Activated T-helper 1 cell treated with anti-CD3 and anti-CD28 coated beads, Interleukin-12 subunit alpha, Interleukin-12 subunit beta, Interleukin-2, Interleukin-4 antibody, amounts not matched to agents 30 ng/mL and 10 ng/mL and 1 ng/mL, durations not matched to agents 14 hours and 24 hours and 36 hours (primary cell): ENCODE data around the gene WNT5B. TPM values are rescaled to one million over a fixed set of nuclear protein-coding genes. Genes with fewer than 3 reads are reported as not detected.
A peak's percentile ranks its signal among the peaks of the same experiment; 100 is the strongest.

ENCODE experiments used
- DNase-seq: peaks from one replicate; pipeline ENCODE4 v3.0.0; 2021; ENCODE audit warnings: low spot score
- H3K27ac Mint-ChIP-seq: one replicate; pipeline ENCODE4 v1.8.0; 2021; ENCODE audit warnings: mild to moderate bottlenecking, mixed read lengths
- H3K27me3 Mint-ChIP-seq: one replicate; pipeline ENCODE4 v1.8.0; 2022; ENCODE audit warnings: mild to moderate bottlenecking, moderate library complexity, mixed read lengths; ENCODE audit not compliant: insufficient read depth
- H3K36me3 Mint-ChIP-seq: one replicate; pipeline ENCODE4 v1.8.0; 2021; ENCODE audit warnings: low read depth, mixed read lengths
- H3K4me1 Mint-ChIP-seq: one replicate; pipeline ENCODE4 v1.8.0; 2021; ENCODE audit warnings: low read depth, mixed read lengths
- H3K4me3 Mint-ChIP-seq: one replicate; pipeline ENCODE4 v1.8.0; 2021; ENCODE audit warnings: mild to moderate bottlenecking, moderate library complexity, mixed read lengths
- H3K9me3 Mint-ChIP-seq: one replicate; pipeline ENCODE4 v1.8.0; 2021; ENCODE audit warnings: mixed read lengths
- intact Hi-C: fragments of 100-400 bp; cut with micrococcal nuclease; formaldehyde crosslinking; loops from one replicate; pipeline ENCODE4 v1.15.1; 2024
- total RNA-seq: library from RNA; stranded (reverse); gene quantifications from 2 replicates; pipeline ENCODE4 v1.2.3, GENCODE V29; 2022

The WNT5B gene
- total RNA-seq, 1 donor from 2014 or later: 2.0 TPM

- Mint-ChIP-seq H3K27me3 (no peaks in the 10 kb centered on the region), H3K4me3 (peak overlapping the region; percentile 71)
Observed at GRCh38 chr12:1605129-1606020, 23.7 kb upstream of the WNT5B start.

DNA sequence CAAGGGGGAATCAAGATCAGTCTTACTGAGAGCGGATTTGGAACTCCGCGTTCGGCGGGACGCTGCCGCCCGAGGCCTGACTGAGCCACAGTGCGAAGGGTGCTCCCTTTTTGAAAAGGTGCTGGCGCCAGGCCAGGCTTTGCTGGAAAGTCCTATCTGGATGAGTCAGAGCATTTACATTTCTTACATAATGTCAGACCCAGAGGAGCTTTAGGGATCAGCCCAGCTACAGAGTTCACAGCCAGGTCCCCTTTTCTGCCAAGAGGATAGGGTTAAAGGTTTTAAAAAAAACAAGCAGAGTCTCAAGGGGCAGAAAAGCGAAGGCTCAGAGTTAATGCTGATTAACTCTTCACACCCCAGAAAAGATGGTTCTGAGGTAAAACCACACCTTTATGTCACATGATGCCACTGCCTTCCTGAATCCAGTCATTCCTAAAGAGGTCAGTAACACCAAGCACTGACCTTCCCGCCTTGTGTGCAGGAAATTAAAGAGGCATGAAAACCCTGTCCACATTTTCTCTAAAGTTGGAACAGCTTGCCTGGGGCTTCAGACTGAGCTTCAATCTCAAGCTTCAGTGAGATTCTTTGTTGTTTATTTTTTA, 22.9 kb upstream of the WNT5B start:
- Mint-ChIP-seq H3K27ac (no peak overlapping the region), H3K4me1 (peaks cover 45% of the 10 kb centered on the region), H3K9me3 (no peaks in the 10 kb centered on the region), H3K27me3 (no peaks in the 10 kb centered on the region), H3K36me3 (no peaks in the 10 kb centered on the region), H3K4me3 (peak overlapping the region; percentile 71)
- no peak for DNase-seq
- intact Hi-C loops: no loop called here

More at GRCh38 chr12:1605129-1606020, 23.7 kb upstream of the WNT5B start:
- H3K36me3 Mint-ChIP-seq: no peaks in the 10 kb centered on the region
- no peaks in the 10 kb centered on the region for H3K9me3 Mint-ChIP-seq
- peak; percentile 48 for DNase-seq
- H3K4me1 Mint-ChIP-seq: peaks cover 52% of the 10 kb centered on the region
- intact Hi-C loops: loop anchor here (1.0 to 2.0 kb wide), 3 partner anchors 10 to 487 kb away; no protein-coding TSS in a partner anchor
- H3K27ac Mint-ChIP-seq: peak overlapping the region; percentile 2

DNA sequence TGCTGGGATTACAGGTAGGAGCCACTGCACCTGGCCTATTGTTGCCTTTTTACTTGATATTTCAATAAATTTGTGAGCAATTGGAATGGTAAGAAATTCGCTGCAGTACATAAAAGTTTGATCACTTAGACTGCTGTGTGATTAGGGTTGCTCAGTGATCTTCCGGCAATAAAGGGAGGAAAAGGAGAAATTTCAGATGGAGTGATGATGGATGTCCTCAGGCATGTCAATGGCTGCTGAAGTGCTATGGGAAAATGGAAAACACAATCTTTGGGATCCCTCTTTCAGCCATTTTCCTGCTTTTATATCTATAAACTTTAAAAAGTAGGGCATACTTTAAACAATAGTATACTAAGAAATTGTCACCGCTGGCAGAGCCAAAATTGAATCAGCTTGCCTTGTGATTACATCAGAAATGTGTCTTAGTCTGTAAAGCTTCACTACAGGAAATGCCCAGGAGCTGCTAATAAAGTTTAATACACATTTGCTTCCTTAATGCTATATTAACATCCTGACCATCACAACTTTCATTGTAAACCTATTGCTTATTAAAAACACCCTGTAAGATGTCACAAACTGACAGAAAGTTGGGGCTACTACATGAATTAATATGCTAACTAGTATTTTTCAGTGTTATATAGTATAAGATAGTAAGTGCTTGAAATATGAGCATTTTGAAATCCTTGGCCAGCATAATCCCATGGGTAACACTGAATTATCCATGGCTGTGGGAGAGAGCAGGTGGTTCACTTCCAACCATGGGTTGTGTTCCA, 20.9 kb upstream of the WNT5B start:
- Mint-ChIP-seq H3K27me3 (peaks cover 5% of the 10 kb centered on the region), H3K9me3 (no peaks in the 10 kb centered on the region), H3K27ac (no peak overlapping the region), H3K4me3 (no peak overlapping the region), H3K36me3 (no peaks in the 10 kb centered on the region), H3K4me1 (peaks cover 25% of the 10 kb centered on the region)
- DNase-seq: no peak
- intact Hi-C loops: no loop called here

DNA sequence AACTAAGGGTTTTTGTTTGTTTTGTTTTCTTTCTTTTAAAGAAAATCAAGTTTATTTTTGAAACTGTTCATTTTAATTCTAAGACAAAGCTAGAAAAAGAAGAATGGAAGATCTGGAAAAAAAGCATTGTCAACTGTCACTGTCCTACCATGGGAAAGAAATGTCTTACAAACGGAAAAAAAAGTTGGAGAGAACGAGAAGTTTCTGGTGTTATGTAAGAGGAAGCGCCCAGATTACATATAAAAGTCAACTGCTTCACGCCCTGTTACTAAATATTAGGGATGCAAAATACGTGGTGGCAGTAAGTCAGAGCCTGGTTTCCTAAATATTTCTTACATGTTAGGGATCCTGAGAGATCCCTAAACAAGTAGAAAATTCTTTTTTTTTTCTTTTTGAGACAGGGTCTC, 20.3 kb upstream of the WNT5B start:
- Mint-ChIP-seq H3K36me3 (no peaks in the 10 kb centered on the region), H3K27ac (no peak overlapping the region), H3K4me3 (no peak overlapping the region), H3K4me1 (peaks cover 23% of the 10 kb centered on the region), H3K27me3 (peaks cover 5% of the 10 kb centered on the region), H3K9me3 (no peaks in the 10 kb centered on the region)
- intact Hi-C loops: no loop called here
- DNase-seq: no peak

- intact Hi-C loops: no loop called here
- H3K36me3 Mint-ChIP-seq: no peaks in the 10 kb centered on the region
- H3K9me3 Mint-ChIP-seq: no peaks in the 10 kb centered on the region
- H3K27me3 Mint-ChIP-seq: peaks cover 5% of the 10 kb centered on the region
- peaks cover 10% of the 10 kb centered on the region for H3K4me1 Mint-ChIP-seq
- H3K27ac Mint-ChIP-seq: no peak overlapping the region
- no peak for DNase-seq
- no peak overlapping the region for H3K4me3 Mint-ChIP-seq
Observed at GRCh38 chr12:1610072-1610643, 18.9 kb upstream of the WNT5B start.

DNA sequence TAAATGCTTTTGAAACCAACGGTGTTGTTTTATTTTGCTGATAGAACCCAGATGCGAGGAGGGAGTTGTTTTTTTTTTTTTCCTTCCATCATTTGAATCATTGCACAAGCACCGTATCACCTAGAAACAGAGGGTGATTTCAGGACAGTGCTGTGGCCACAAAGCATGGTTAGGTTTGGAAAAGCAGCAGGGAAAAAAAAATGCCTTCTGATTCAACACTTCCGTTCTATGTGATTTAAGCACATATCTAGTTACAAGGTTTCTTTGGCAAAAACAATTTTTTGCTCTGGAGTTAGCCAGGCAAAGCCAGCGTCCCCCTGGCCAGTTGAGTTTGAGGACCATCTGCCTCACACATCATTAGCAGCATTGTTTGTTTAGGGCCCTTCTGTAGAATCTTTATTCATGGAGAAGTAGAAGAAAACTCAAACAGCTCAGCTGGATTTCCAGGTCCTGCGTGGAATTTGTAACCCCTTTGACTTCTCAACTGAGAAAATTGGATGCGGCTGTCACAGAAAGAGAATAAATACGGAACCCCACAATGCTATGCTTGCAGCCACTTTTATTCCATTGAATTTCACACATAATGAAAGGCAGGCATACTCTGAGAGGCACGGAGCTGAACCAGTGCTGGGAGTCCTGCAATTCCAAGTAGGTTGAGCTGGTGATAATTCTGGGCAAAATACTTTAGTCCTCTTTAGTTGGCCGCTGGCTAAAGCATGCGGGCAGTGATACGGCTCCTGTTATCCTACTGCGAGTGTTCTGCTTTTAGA, 17.0 kb upstream of the WNT5B start:
- H3K27me3 Mint-ChIP-seq: peaks cover 5% of the 10 kb centered on the region
- H3K4me1 Mint-ChIP-seq: peaks cover 11% of the 10 kb centered on the region
- no peaks in the 10 kb centered on the region for H3K9me3 Mint-ChIP-seq
- intact Hi-C loops: no loop called here
- H3K4me3 Mint-ChIP-seq: no peak overlapping the region
- DNase-seq: no peak
- no peaks in the 10 kb centered on the region for H3K36me3 Mint-ChIP-seq
- H3K27ac Mint-ChIP-seq: no peak overlapping the region

GRCh38 chr12:1613860-1614259, 15.2 kb upstream of the WNT5B start:
- intact Hi-C loops: no loop called here
- Mint-ChIP-seq H3K4me3 (no peak overlapping the region), H3K27ac (no peak overlapping the region), H3K27me3 (peaks cover 12% of the 10 kb centered on the region), H3K9me3 (no peaks in the 10 kb centered on the region), H3K36me3 (no peaks in the 10 kb centered on the region), H3K4me1 (peaks cover 18% of the 10 kb centered on the region)
- no peak for DNase-seq

GRCh38 chr12:1614360-1614759, 14.7 kb upstream of the WNT5B start:
- H3K36me3 Mint-ChIP-seq: no peaks in the 10 kb centered on the region
- no peak overlapping the region for H3K4me3 Mint-ChIP-seq
- peaks cover 12% of the 10 kb centered on the region for H3K27me3 Mint-ChIP-seq
- peaks cover 21% of the 10 kb centered on the region for H3K4me1 Mint-ChIP-seq
- intact Hi-C loops: no loop called here
- H3K9me3 Mint-ChIP-seq: no peaks in the 10 kb centered on the region
- H3K27ac Mint-ChIP-seq: no peak overlapping the region
- DNase-seq: no peak

GRCh38 chr12:1616233-1617066, 12.6 kb upstream of the WNT5B start:
- Mint-ChIP-seq H3K27me3 (peaks cover 14% of the 10 kb centered on the region), H3K9me3 (no peaks in the 10 kb centered on the region), H3K36me3 (no peaks in the 10 kb centered on the region), H3K27ac (no peak overlapping the region), H3K4me3 (no peak overlapping the region), H3K4me1 (peaks cover 29% of the 10 kb centered on the region)
- no peak for DNase-seq
- intact Hi-C loops: no loop called here

- Mint-ChIP-seq H3K27ac (no peak overlapping the region), H3K4me1 (peaks cover 29% of the 10 kb centered on the region), H3K36me3 (no peaks in the 10 kb centered on the region), H3K9me3 (no peaks in the 10 kb centered on the region), H3K4me3 (no peak overlapping the region), H3K27me3 (peaks cover 13% of the 10 kb centered on the region)
- intact Hi-C loops: no loop called here
- no peak for DNase-seq
Observed at GRCh38 chr12:1618489-1618888, 10.5 kb upstream of the WNT5B start.

GRCh38 chr12:1619159-1619558, 9.9 kb upstream of the WNT5B start:
- Mint-ChIP-seq H3K27me3 (peaks cover 13% of the 10 kb centered on the region), H3K27ac (no peak overlapping the region), H3K36me3 (no peaks in the 10 kb centered on the region), H3K4me1 (peaks cover 29% of the 10 kb centered on the region), H3K4me3 (no peak overlapping the region), H3K9me3 (no peaks in the 10 kb centered on the region)
- intact Hi-C loops: no loop called here
- no peak for DNase-seq
